ENCODE measurements around the gene MLH3. TPM values are rescaled to one million over a fixed set of nuclear protein-coding genes. Genes with fewer than 3 reads are reported as not detected.

Gene MLH3
- total and polyA plus RNA-seq, 2 of the 13 experiments (the other 11 are each of a cell fraction or from before 2014, with no cell fraction given): 14.4 to 24.8 TPM

DNA sequence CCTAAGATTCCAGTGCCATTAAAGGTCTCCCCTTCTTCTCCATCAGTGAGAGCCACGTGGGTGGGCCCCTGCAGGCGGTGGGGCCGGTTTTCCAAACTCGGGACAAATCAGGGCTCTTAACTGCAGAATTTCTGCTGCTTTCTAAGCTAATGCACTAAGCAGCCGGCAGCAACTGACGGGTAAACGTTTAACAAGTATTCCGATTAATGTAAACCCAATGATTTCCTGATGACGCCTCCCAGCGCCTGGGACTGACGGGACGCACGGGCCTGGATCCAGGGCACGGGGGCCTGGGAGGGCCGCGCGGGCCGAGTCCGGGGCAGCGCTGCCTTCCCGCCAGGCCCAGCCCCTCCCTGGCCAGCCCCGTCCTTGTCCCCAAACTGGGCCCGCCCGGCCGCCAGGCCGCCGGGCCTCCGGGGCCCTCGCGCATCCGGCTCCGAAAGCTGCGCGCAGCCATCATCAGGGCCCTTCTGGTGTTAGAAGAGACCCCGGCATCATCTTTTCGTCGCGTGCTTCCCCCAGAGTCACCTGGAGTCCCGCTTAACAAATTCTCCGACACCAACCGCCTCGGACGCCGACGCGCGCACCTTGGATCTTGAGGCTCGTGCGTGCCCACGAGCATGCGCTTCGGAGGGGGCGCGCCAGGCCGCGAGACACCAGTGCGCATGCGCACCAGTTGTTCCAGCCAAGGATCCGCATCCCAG lies at the start of gene MLH3 (continued):
- TF ChIP-seq BHLHE40 (IDR thresholded peaks at IDR 0.05; ENCODE audit: low read length) (peak; percentile 26; the same call in 1 of the 2 replicates), MEIS2 (CRISPR knock-in tag; IDR thresholded peaks at IDR 0.05) (peak; percentile 82), NR2C2 (CRISPR knock-in tag; IDR thresholded peaks at IDR 0.05; ENCODE audit: borderline replicate concordance) (peak; percentile 43; the same call in 1 of the 2 replicates), EED (CRISPR knock-in tag; IDR thresholded peaks at IDR 0.05) (peak; percentile 68; the same call in 1 of the 2 replicates), ELF1 (CRISPR knock-in tag; IDR thresholded peaks at IDR 0.05) (no peak), ZNF557 (CRISPR knock-in tag; IDR thresholded peaks at IDR 0.05) (0 out of 2 replicates have a peak, but pooled peaks have one; percentile 87), CENPT (CRISPR knock-in tag; IDR thresholded peaks at IDR 0.05; ENCODE audit: low read depth) (no peak), ZNF550 (CRISPR knock-in tag; IDR thresholded peaks at IDR 0.05; ENCODE audit: borderline replicate concordance) (peak; percentile 90; the same call in 1 of the 2 replicates), SMARCC2 (IDR thresholded peaks at IDR 0.05) (no peak), ZSCAN30 (CRISPR knock-in tag; IDR thresholded peaks at IDR 0.05) (no peak), ZNF317 (CRISPR knock-in tag; IDR thresholded peaks at IDR 0.05) (peak; percentile 61; the same call in 1 of the 2 replicates), HNRNPLL (IDR thresholded peaks at IDR 0.05; ENCODE audit: low read depth, low read length, poor library complexity, severe bottlenecking) (no peak), ZFP90 (CRISPR knock-in tag; IDR thresholded peaks at IDR 0.05; ENCODE audit: borderline replicate concordance) (peak; percentile 64)
- TF ChIP-seq, protein P1, sequence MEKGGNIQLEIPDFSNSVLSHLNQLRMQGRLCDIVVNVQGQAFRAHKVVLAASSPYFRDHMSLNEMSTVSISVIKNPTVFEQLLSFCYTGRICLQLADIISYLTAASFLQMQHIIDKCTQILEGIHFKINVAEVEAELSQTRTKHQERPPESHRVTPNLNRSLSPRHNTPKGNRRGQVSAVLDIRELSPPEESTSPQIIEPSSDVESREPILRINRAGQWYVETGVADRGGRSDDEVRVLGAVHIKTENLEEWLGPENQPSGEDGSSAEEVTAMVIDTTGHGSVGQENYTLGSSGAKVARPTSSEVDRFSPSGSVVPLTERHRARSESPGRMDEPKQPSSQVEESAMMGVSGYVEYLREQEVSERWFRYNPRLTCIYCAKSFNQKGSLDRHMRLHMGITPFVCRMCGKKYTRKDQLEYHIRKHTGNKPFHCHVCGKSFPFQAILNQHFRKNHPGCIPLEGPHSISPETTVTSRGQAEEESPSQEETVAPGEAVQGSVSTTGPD (CRISPR knock-in tag; IDR thresholded peaks at IDR 0.05): no peak
- TF ChIP-seq, protein P2, sequence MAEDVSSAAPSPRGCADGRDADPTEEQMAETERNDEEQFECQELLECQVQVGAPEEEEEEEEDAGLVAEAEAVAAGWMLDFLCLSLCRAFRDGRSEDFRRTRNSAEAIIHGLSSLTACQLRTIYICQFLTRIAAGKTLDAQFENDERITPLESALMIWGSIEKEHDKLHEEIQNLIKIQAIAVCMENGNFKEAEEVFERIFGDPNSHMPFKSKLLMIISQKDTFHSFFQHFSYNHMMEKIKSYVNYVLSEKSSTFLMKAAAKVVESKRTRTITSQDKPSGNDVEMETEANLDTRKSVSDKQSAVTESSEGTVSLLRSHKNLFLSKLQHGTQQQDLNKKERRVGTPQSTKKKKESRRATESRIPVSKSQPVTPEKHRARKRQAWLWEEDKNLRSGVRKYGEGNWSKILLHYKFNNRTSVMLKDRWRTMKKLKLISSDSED (CRISPR knock-in tag; IDR thresholded peaks at IDR 0.05): no peak
- TF ChIP-seq, protein P3, sequence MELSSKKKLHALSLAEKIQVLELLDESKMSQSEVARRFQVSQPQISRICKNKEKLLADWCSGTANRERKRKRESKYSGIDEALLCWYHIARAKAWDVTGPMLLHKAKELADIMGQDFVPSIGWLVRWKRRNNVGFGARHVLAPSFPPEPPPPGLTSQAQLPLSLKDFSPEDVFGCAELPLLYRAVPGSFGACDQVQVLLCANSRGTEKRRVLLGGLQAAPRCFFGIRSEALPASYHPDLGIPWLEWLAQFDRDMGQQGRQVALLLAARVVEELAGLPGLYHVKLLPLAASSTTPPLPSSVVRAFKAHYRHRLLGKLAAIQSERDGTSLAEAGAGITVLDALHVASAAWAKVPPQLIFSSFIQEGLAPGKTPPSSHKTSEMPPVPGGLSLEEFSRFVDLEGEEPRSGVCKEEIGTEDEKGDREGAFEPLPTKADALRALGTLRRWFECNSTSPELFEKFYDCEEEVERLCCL (CRISPR knock-in tag; IDR thresholded peaks at IDR 0.05; ENCODE audit: borderline replicate concordance): peak; percentile 38; the same call in 1 of the 2 replicates
- TF ChIP-seq, protein P4, sequence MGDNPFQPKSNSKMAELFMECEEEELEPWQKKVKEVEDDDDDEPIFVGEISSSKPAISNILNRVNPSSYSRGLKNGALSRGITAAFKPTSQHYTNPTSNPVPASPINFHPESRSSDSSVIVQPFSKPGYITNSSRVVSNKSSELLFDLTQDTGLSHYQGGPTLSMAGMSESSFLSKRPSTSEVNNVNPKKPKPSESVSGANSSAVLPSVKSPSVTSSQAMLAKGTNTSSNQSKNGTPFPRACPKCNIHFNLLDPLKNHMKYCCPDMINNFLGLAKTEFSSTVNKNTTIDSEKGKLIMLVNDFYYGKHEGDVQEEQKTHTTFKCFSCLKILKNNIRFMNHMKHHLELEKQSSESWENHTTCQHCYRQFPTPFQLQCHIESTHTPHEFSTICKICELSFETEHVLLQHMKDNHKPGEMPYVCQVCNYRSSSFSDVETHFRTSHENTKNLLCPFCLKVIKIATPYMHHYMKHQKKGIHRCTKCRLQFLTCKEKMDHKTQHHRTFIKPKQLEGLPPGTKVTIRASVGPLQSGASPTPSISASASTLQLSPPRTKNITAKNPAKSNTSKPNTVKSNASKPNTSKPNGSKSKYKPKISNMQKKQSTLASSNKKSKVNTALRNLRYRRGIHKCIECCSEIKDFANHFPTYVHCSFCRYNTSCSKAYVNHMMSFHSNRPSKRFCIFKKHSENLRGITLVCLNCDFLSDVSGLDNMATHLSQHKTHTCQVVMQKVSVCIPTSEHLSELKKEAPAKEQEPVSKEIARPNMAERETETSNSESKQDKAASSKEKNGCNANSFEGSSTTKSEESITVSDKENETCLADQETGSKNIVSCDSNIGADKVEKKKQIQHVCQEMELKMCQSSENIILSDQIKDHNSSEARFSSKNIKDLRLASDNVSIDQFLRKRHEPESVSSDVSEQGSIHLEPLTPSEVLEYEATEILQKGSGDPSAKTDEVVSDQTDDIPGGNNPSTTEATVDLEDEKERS (CRISPR knock-in tag; IDR thresholded peaks at IDR 0.05): 0 out of 2 replicates have a peak, but pooled peaks have one; percentile 50
- TF ChIP-seq, protein P5, sequence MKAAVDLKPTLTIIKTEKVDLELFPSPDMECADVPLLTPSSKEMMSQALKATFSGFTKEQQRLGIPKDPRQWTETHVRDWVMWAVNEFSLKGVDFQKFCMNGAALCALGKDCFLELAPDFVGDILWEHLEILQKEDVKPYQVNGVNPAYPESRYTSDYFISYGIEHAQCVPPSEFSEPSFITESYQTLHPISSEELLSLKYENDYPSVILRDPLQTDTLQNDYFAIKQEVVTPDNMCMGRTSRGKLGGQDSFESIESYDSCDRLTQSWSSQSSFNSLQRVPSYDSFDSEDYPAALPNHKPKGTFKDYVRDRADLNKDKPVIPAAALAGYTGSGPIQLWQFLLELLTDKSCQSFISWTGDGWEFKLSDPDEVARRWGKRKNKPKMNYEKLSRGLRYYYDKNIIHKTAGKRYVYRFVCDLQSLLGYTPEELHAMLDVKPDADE (CRISPR knock-in tag; IDR thresholded peaks at IDR 0.05): no peak
- TF ChIP-seq, protein P6, sequence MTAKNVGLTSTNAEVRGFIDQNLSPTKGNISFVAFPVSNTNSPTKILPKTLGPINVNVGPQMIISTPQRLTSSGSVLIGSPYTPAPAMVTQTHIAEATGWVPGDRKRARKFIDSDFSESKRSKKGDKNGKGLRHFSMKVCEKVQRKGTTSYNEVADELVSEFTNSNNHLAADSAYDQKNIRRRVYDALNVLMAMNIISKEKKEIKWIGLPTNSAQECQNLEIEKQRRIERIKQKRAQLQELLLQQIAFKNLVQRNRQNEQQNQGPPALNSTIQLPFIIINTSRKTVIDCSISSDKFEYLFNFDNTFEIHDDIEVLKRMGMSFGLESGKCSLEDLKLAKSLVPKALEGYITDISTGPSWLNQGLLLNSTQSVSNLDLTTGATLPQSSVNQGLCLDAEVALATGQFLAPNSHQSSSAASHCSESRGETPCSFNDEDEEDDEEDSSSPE (CRISPR knock-in tag; IDR thresholded peaks at IDR 0.05): peak; percentile 88

Data from HepG2 (cell line).